Measurements from ENCODE around the gene COL6A2. TPM values are rescaled to one million over a fixed set of nuclear protein-coding genes. Genes with fewer than 3 reads are reported as not detected.

The COL6A2 gene
- polyA plus RNA-seq, 2 of the 4 experiments (the other 2 are of a cell fraction), result 2.3 to 13.1 TPM

GRCh38 chr21:46066591-46067331 lies 31.2 kb upstream of the COL6A2 start:
- 78% methylated on average over 25 of the region's 29 CpGs for WGBS (ENCODE audit: missing lambda C conversion rate)
- TF ChIP-seq KDM5A (IDR thresholded peaks at IDR 0.05) (no peak), USF2 (IDR thresholded peaks at IDR 0.05) (no peak), JUNB (IDR thresholded peaks at IDR 0.05) (no peak), NFE2L2 (conservative IDR thresholded peaks at IDR 0.05; ENCODE audit: low read length) (no peak), MAZ (IDR thresholded peaks at IDR 0.05; ENCODE audit: borderline replicate concordance, low read depth, low read length) (no peak), POLR2A (IDR thresholded peaks at IDR 0.05; ENCODE audit: low read length) (no peak)
- TF ChIP-seq, protein P1, sequence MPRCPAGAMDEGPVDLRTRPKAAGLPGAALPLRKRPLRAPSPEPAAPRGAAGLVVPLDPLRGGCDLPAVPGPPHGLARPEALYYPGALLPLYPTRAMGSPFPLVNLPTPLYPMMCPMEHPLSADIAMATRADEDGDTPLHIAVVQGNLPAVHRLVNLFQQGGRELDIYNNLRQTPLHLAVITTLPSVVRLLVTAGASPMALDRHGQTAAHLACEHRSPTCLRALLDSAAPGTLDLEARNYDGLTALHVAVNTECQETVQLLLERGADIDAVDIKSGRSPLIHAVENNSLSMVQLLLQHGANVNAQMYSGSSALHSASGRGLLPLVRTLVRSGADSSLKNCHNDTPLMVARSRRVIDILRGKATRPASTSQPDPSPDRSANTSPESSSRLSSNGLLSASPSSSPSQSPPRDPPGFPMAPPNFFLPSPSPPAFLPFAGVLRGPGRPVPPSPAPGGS (IDR thresholded peaks at IDR 0.05), result no peak
- no peak for ATAC-seq
- no peak overlapping the region for H3K4me2 ChIP-seq
- no peak for DNase-seq (ENCODE audit: low read depth in 1 of 2, low spot score in 1 of 2)
- no peaks in the 10 kb centered on the region for H3K4me1 ChIP-seq
- peaks cover 13% of the 10 kb centered on the region for H3K9me3 ChIP-seq
- no peak for FAIRE-seq
- ChIA-PET CTCF (interaction anchor here (1.4 kb wide), 1 partner anchor 97 kb away, joined by 3 read pairs; no protein-coding TSS in a partner anchor), POLR2A (no interaction called here)
- H3K4me3 ChIP-seq, result no peak overlapping the region
- no peak overlapping the region for H3K27ac ChIP-seq

GRCh38 chr21:46067505-46068201 lies 30.3 kb upstream of the COL6A2 start:
- Histone ChIP-seq H3K4me1 (no peaks in the 10 kb centered on the region), H3K9me3 (peaks cover 7% of the 10 kb centered on the region; the same call in 2 of the 3 replicates), H3K27ac (no peak overlapping the region), H3K4me2 (no peak overlapping the region), H3K4me3 (no peak overlapping the region)
- ChIA-PET CTCF (interaction anchor here (1.4 kb wide), 1 partner anchor 98 kb away, joined by 3 read pairs; no protein-coding TSS in a partner anchor), POLR2A (no interaction called here)
- ATAC-seq, result no peak
- TF ChIP-seq, protein P2, sequence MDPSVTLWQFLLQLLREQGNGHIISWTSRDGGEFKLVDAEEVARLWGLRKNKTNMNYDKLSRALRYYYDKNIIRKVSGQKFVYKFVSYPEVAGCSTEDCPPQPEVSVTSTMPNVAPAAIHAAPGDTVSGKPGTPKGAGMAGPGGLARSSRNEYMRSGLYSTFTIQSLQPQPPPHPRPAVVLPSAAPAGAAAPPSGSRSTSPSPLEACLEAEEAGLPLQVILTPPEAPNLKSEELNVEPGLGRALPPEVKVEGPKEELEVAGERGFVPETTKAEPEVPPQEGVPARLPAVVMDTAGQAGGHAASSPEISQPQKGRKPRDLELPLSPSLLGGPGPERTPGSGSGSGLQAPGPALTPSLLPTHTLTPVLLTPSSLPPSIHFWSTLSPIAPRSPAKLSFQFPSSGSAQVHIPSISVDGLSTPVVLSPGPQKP (IDR thresholded peaks at IDR 0.05; ENCODE audit: low read depth, low read length), result no peak
- no peak for TF ChIP-seq HDAC2 (IDR thresholded peaks at IDR 0.05)
- no peak for TF ChIP-seq NFE2L2 (conservative IDR thresholded peaks at IDR 0.05; ENCODE audit: low read length)
- TF ChIP-seq ZFP36 (IDR thresholded peaks at IDR 0.05; ENCODE audit: borderline replicate concordance, partially characterized antibody), result no peak
- no peak for TF ChIP-seq FOXS1 (CRISPR knock-in tag; IDR thresholded peaks at IDR 0.05)
- no peak for TF ChIP-seq ZC3H11A (IDR thresholded peaks at IDR 0.05)
- no peak for TF ChIP-seq PHF8 (IDR thresholded peaks at IDR 0.05; ENCODE audit: borderline replicate concordance, low read depth)
- TF ChIP-seq RFX5 (IDR thresholded peaks at IDR 0.05), result no peak
- no peak for TF ChIP-seq TFCP2L1 (CRISPR knock-in tag; IDR thresholded peaks at IDR 0.05)
- FAIRE-seq, result no peak
- WGBS (ENCODE audit: missing lambda C conversion rate), result 87% methylated on average over 14 of the region's 32 CpGs
- no peak for DNase-seq (ENCODE audit: low read depth in 1 of 2, low spot score in 1 of 2)

DNA sequence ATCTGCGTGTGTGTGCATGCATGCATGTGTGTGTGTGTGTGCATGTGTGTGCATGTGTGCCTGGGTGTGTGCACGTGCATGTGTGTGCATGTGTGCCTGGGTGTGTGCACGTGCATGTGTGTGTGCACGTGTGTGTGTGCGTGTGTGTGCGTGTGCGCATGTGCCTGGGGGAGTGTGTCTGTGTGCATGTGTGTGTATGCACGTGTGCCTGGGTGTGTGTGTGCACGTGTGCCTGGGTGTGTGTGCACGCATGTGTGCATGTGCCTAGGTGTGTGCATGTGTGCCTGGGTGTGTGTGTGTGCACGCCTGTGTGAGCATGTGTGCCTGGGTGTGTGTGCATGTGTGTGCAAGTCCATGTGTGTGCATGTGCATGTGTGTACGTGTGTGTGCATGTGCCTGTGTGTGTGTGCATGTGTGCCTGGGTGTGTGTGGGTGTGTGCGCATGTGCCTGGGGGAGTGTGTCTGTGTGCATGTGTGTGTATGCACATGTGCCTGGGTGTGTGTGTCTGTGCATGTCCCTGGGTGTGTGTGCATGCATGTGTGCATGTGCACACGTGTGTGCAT lies 29.3 kb upstream of the COL6A2 start:
- Histone ChIP-seq H3K9me3 (no peaks in the 10 kb centered on the region), H3K4me2 (no peak overlapping the region), H3K27ac (no peak overlapping the region), H3K4me1 (no peaks in the 10 kb centered on the region), H3K4me3 (no peak overlapping the region)
- no peak for DNase-seq (ENCODE audit: low read depth in 1 of 2, low spot score in 1 of 2)
- no peak for FAIRE-seq
- CTCF ChIA-PET, result no interaction called here
- POLR2A ChIA-PET, result no interaction called here
- ATAC-seq, result no peak
- WGBS (ENCODE audit: missing lambda C conversion rate), result 25% methylated on average over 7 of the region's 14 CpGs
- TF ChIP-seq RNF2 (IDR thresholded peaks at IDR 0.05; ENCODE audit: borderline replicate concordance, low read depth), result no peak
- TF ChIP-seq CEBPB (IDR thresholded peaks at IDR 0.05), result no peak
- no peak for TF ChIP-seq PBX3 (IDR thresholded peaks at IDR 0.05)
- no peak for TF ChIP-seq PHF8 (IDR thresholded peaks at IDR 0.05; ENCODE audit: borderline replicate concordance, low read depth)

Measured in A549 (cell line).